Subcutaneous abdominal adipose tissue (tissue), 5 donors: ENCODE measurements around the gene PDP2.

Experiments
- H3K27ac ChIP-seq: one replicate; pipeline ENCODE4 v1.7.0; 2013; ENCODE audit warnings: low read depth, mild to moderate bottlenecking, inconsistent platforms, low read length, moderate library complexity
- H3K27me3 ChIP-seq, 5 donors: one replicate each; pipeline ENCODE4 v1.7.0; 2013; ENCODE audit warnings: low read length in 5 of 5, inconsistent platforms in 1 of 5; ENCODE audit not compliant: control insufficient read depth in 5 of 5, insufficient read depth in 4 of 5
- H3K36me3 ChIP-seq, 5 donors: one replicate each; pipeline ENCODE4 v1.7.0; 2013; ENCODE audit warnings: low read length in 5 of 5; ENCODE audit not compliant: control insufficient read depth in 5 of 5, insufficient read depth in 5 of 5
- H3K4me1 ChIP-seq, 5 donors: one replicate each; pipeline ENCODE4 v1.7.0; 2013; ENCODE audit warnings: low read length in 5 of 5, mild to moderate bottlenecking in 3 of 5, moderate library complexity in 1 of 5; ENCODE audit not compliant: control insufficient read depth in 5 of 5, insufficient read depth in 5 of 5
- H3K4me3 ChIP-seq, 5 donors: one replicate each; pipeline ENCODE4 v1.7.0; 2013; ENCODE audit warnings: low read length in 5 of 5, low read depth in 1 of 5
- H3K9ac ChIP-seq, 5 donors: one replicate each; pipeline ENCODE4 v1.7.0; 2013; ENCODE audit warnings: low read length in 5 of 5, mild to moderate bottlenecking in 4 of 5, moderate library complexity in 3 of 5
- H3K9me3 ChIP-seq, 5 donors: one replicate each; pipeline ENCODE4 v1.7.0; 2013; ENCODE audit warnings: low read length in 5 of 5; ENCODE audit not compliant: control insufficient read depth in 5 of 5
- donor health status: healthy.
- donor health status: healthy.
- donor health status: healthy.
- donor health status: healthy.
- donor health status: healthy.

The PDP2 gene, protein sequence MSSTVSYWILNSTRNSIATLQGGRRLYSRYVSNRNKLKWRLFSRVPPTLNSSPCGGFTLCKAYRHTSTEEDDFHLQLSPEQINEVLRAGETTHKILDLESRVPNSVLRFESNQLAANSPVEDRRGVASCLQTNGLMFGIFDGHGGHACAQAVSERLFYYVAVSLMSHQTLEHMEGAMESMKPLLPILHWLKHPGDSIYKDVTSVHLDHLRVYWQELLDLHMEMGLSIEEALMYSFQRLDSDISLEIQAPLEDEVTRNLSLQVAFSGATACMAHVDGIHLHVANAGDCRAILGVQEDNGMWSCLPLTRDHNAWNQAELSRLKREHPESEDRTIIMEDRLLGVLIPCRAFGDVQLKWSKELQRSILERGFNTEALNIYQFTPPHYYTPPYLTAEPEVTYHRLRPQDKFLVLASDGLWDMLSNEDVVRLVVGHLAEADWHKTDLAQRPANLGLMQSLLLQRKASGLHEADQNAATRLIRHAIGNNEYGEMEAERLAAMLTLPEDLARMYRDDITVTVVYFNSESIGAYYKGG

DNA sequence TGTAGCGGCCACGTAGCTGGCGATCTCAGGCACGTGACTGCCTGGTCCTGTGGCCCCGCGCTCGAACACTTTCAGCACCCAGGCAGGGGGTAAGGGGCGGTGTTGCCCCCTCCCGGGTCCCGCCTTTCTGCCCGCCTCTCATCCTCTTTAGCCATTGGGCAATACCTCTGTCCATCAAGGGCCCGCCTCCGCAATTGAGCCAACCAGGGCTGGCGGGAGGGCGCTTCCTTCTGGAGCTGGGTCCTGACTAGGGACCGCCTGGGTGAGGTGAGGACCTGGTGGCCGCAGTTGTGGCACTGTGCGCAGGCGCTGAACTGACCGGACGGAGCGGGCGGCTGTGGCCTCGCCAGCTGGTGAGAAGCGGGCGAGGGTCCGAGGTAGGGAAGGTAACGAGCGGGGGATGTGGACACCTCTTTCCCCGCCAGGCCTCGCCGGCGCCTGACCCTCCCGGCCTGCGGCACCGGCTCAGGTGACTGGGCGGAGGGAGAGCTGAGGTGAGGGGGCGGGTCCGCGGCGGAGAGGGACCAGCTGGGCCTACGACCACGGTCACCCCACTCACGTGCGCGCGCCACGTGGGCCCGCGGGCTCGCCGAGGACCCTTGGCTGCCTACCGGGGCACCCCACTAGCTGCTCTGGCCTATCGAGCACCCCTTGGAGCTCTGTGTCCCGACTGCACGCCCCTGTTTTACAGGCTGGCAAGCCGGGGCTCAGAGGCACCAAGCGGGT lies at the start of gene PDP2:
Gene PDP2 (plus strand): TSS at position 228 of the 726 bp plus-strand sequence. CDS start 3,770 bp downstream, outside the sequence.
- peak within 1 kb of the TSS; percentile 76 for H3K27ac ChIP-seq
- H3K4me1 ChIP-seq = peaks cover 0 to 42% (median 18%) of the 10 kb centered on the region in 5 donors

DNA sequence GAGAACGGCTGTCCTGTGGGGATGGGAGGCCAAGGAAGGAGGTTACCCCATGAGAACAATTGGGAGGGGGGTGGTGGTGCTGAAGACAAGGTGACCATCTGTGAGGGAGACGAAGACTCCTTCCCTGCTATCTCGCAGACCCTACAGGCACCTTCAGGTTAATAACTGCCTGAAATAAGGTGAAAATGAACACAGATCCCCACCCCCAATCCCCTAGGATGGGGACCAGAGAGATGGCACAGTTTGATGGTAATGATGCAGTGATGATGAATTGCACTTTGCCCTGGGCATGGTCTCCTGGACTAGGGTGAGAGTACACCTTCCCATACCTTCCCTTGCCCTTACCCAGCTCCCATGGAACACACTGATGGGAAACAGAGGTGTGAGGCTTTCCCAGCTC lies 48.1 kb upstream of the PDP2 start:
- Histone ChIP-seq H3K27me3 (no peaks in the 10 kb centered on the region), H3K9me3 (no peaks in the 10 kb centered on the region), H3K27ac (no peak overlapping the region), H3K4me1 (peaks cover 3 to 21% (median 16%) of the 10 kb centered on the region in 5 donors), H3K9ac (peak overlapping the region in 1 of 5 donors; percentile 48), H3K36me3 (peaks cover 0 to 10% (median 4%) of the 10 kb centered on the region in 5 donors), H3K4me3 (no peak overlapping the region)

More for the DNA sequence above, at the start of gene PDP2:
- H3K36me3 ChIP-seq = peaks cover 0 to 14% (median 14%) of the 10 kb centered on the region in 5 donors
- H3K9me3 ChIP-seq = no peaks in the 10 kb centered on the region
- peak within 1 kb of the TSS; percentile 63 to 95 (median 86) for H3K9ac ChIP-seq
- no peaks in the 10 kb centered on the region for H3K27me3 ChIP-seq
- H3K4me3 ChIP-seq = peak within 1 kb of the TSS; percentile 67 to 97 (median 91)

DNA sequence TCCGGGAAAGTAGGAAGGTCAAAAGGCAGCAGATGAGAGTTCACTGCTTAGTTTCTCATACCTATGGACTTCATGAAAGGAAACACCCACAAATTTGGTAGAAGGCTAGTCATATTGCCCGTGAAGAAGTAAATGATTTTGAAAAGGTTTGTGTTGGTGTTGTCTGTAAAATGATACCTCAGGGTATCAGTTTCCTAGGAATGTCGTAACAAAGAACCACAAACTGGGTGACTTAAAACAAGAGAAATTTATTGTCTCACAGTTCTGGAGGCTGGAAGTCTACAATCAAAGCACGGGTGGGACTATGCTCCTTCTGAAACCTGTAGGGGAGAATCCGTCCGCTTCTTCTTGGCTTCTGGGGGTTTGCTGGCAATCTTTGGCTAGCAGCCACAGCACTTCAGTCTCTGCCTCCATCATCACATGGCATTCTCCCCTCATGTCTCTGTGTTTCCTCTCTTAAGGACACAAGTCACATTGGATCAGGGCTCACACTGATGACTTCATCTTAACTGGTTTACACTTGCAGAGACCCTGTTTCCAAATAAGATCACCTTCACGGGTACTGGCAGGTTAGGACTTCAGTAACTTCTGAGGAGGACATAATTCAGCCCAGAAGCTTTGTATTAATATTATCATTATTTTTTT lies 47.5 kb upstream of the PDP2 start:
- H3K27me3 ChIP-seq = no peaks in the 10 kb centered on the region
- peaks cover 3 to 21% (median 16%) of the 10 kb centered on the region in 5 donors for H3K4me1 ChIP-seq
- H3K9me3 ChIP-seq = no peaks in the 10 kb centered on the region
- no peak overlapping the region for H3K4me3 ChIP-seq
- no peak overlapping the region for H3K9ac ChIP-seq
- peaks cover 0 to 4% (median 2%) of the 10 kb centered on the region in 5 donors for H3K36me3 ChIP-seq
- H3K27ac ChIP-seq = no peak overlapping the region

DNA sequence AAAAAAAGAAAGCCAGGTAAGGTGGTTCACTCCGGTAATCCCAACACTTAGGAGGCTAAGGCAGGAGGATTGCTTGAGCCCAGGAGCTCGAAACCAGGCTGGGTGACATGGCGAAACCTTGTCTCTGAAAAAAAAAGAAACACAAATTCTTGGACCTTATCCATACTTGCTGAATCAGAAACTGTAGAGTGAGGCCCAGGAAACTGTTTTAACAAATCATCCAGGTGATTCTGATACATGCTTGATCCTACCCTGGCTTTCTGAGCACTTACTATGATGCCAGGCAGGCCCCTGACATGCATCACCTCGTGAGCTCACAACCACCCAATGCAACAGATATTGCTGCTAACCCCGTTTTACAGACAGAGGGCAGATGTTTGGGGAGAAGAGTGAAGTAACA lies 45.6 kb upstream of the PDP2 start:
- Histone ChIP-seq H3K4me3 (no peak overlapping the region), H3K27ac (no peak overlapping the region), H3K9ac (no peak overlapping the region), H3K27me3 (no peaks in the 10 kb centered on the region), H3K36me3 (no peaks in the 10 kb centered on the region), H3K4me1 (peaks cover 0 to 9% (median 7%) of the 10 kb centered on the region in 5 donors), H3K9me3 (no peaks in the 10 kb centered on the region)

DNA sequence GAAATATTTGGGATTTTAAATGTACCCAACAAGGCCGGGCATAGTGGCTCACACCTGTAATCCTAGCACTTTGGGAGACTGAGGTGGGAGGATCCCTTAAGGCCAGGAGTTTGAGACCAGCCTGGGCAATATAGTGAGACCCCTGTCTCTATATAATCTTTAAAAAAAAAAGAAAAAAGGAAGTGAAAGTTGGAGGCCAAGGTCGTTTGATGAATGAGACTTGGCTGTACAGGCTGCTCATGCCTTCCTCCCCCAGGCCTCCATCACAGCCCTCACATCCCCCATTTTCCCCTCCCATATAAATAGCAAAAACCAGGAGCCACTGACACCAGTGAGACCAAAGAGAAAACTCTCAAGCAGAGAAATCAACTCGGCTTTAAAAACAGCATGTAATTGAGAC lies 39.4 kb upstream of the PDP2 start:
- Histone ChIP-seq H3K9ac (no peak overlapping the region), H3K9me3 (no peaks in the 10 kb centered on the region), H3K4me1 (peaks cover 0 to 13% (median 9%) of the 10 kb centered on the region in 5 donors), H3K36me3 (no peaks in the 10 kb centered on the region), H3K27ac (no peak overlapping the region), H3K27me3 (peaks cover 16 to 28% (median 17%) of the 10 kb centered on the region in 5 donors), H3K4me3 (no peak overlapping the region)

DNA sequence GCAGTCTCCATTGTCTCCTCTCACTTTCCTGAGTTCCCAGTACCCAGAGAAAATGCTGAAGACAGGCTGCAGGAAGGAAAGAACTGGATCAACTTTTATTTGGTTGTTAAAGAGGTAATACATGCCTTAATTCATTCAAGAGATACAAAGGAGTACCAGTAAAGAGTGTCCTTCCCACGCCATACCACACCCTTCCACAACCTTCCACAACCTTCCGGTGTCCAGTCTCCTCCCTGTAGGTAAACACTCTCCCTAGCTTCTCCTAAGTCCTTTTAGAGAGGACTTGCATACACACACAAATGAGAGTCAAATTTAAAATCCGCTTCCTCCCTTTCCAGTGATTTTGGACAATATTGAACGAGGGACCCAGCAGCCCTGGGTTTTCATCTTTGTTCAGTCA lies 38.9 kb upstream of the PDP2 start:
- no peak overlapping the region for H3K27ac ChIP-seq
- no peak overlapping the region for H3K9ac ChIP-seq
- peaks cover 19 to 33% (median 22%) of the 10 kb centered on the region in 5 donors for H3K27me3 ChIP-seq
- H3K4me3 ChIP-seq = no peak overlapping the region
- H3K4me1 ChIP-seq = peaks cover 0 to 13% (median 9%) of the 10 kb centered on the region in 5 donors
- H3K9me3 ChIP-seq = no peaks in the 10 kb centered on the region
- H3K36me3 ChIP-seq = no peaks in the 10 kb centered on the region

DNA sequence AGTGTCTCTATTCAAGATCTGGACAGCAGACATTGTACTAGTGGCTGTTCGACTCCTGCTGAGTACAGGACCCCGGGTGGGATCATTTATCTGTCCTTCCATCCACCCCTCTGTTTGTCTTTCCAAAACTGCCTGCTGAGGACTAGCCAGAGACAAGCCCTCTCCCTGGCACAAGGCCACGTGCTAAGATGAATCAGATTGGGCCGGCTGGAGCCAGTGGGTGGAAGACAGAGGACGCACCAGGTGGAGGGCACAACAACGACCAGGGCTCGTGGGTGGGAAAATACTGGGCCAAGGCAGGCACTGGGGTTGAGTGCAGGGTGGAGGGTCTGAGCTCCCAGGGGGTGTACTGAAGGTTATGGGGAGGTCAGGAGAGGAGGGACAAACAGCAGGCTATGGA lies 37.5 kb upstream of the PDP2 start:
- Histone ChIP-seq H3K27me3 (peaks cover 21 to 40% (median 31%) of the 10 kb centered on the region in 5 donors), H3K27ac (no peak overlapping the region), H3K4me3 (no peak overlapping the region), H3K4me1 (peaks cover 0 to 13% (median 9%) of the 10 kb centered on the region in 5 donors), H3K36me3 (no peaks in the 10 kb centered on the region), H3K9me3 (no peaks in the 10 kb centered on the region), H3K9ac (no peak overlapping the region)

DNA sequence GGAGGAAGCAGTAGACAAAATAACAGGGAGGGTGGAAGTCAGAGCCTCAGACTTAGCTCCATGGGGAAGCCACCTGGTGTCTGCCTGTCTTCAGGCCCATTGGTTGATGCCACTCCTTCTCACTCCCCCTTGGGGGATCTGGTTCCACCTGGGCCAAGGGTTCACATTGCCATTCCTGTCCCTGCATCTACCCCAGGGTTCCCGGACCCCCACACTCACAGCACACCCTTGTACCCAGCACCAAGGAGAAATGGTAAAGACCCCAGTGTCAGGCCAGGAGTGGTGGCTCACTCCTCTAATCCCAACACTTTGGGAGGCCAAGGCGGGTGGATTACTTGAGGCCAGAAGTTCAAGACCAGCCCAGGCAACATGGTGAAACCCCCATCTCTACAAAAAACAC lies 37.1 kb upstream of the PDP2 start:
- no peaks in the 10 kb centered on the region for H3K36me3 ChIP-seq
- H3K4me3 ChIP-seq = no peak overlapping the region
- H3K9ac ChIP-seq = no peak overlapping the region
- no peaks in the 10 kb centered on the region for H3K9me3 ChIP-seq
- no peak overlapping the region for H3K27ac ChIP-seq
- H3K27me3 ChIP-seq = peaks cover 21 to 40% (median 31%) of the 10 kb centered on the region in 5 donors
- peaks cover 0 to 13% (median 9%) of the 10 kb centered on the region in 5 donors for H3K4me1 ChIP-seq

DNA sequence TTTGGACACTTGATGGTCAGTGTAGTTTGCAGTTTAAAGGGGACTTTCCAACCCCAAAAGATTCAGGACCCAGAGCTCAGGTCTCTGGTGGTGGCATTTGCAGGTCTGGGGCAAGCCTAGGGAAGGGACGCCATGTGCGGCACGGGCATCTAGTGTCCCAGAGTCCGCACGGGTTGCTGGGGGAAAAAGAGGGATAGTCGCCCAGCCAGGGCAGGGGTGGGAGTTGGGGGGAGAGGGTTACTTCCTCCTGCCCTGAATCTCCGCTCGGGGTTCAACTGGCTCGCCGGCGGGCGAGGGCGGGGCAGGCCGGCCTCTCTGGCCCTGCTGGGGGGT lies 36.3 kb upstream of the PDP2 start:
- H3K27me3 ChIP-seq = peaks cover 22 to 43% (median 31%) of the 10 kb centered on the region in 5 donors
- H3K9me3 ChIP-seq = no peaks in the 10 kb centered on the region
- no peaks in the 10 kb centered on the region for H3K36me3 ChIP-seq
- H3K27ac ChIP-seq = no peak overlapping the region
- no peak overlapping the region for H3K9ac ChIP-seq
- peak overlapping the region in 2 of 5 donors; percentile 63 to 74 for H3K4me3 ChIP-seq
- peaks cover 0 to 13% (median 9%) of the 10 kb centered on the region in 5 donors for H3K4me1 ChIP-seq
